HUDEP-2 (cell line): ENCODE measurements around the gene H3-3A.
A peak's percentile ranks its signal among the peaks of the same experiment; 100 is the strongest.
"Not testable (repeated sequence)": the region's sequence is repeated elsewhere in the genome, so short reads cannot be mapped to it uniquely, and the experiment has no call there.

Source experiments
- DNase-seq, 76 experiments: peaks; one replicate each; lab custom pipeline; 2025; ENCODE audit not compliant: unreplicated experiment in 76 of 76; lab: John Stamatoyannopoulos, UW

H3-3A gene

DNA sequence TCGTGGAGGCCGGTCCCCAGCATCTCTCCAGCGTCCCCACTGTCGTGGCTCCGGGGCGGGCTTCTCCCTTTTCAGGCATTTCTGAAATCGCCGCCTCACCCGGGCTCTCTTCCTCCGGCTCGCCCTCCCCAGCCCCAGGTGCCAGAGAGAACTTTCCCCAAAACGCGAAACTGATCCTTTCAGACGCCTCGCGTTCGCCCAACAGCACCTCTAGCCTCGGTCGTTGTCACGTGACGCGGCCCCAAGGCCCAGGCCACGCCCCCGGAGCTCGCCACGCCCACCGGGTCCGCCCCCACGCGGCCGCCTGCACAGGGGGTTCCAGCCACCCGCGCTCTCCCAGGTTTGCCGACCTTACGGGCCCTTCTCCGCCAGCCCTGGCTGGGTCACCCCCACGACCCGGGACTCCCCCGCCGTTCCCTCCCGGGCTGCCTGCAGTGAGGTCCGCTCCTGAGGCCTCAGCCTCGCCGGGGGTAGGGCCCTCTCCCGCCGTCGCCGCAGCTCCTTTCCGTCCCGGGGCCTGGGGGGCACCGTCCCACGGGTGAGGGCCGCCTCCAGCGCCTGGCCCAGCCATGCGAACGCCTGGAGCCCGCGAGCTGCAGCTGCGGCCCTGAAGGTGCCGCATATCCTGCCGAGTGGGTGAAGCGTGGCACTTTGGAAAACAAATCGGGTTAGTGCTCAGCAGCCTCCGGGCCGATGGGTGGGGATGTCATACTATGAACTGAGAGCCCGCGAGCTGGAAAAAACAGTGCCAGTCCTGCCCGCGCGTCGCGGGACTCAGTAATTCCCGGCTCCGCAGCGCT is 21.0 kb downstream of the H3-3A start:
- DNase-seq, result peak in 73 of 76 experiments; percentile 17 to 92 (median 70)

DNA sequence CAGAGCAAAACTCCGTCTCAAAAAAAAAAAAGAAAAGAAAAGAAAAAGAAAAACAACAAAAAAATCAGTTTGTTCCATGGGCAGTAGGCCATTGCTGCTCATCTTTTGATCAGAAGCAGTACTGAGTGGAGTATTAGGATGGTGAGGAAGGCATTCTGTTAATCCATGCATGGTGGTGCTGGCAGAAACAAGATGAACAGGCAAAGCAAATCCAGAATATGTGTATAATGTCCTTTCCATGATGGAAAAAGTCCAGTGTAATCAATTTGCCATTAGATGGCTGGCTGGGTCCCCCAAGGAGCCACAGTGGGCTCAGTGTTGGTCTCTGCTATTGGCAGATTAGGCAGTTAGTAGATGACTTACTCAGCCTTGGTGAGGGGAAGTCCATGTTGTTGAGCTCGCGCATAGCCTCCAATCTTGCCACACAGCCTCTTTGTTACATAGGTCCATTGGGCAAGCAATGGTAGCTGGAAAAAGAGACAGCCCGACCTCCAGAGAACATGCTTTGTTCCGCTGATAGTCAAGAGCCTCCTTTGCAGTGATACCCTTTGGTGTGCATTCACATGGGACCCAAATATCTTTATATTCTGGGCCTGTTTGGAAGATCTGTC is 23.3 kb downstream of the H3-3A start:
- no peak for DNase-seq

DNA sequence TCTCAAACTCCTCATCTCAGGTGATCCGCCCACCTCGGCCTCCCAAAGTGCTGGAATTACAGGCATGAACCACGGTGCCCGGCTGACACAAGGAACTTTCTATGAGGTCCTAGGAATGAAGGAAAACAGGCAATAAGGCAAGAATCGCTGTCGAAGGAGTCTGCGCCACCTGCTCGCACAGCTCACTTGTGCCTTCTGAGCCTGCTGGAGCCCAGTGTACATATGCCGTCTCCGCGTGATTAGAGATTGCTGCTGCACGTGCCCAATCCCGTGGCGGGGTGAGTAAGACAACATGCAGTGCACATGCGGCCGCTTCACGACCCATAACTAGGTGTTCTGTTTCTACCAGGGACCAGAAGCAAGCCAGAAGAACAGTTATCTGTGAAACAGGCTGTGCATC is 24.3 kb downstream of the H3-3A start:
- DNase-seq, result no peak

DNA sequence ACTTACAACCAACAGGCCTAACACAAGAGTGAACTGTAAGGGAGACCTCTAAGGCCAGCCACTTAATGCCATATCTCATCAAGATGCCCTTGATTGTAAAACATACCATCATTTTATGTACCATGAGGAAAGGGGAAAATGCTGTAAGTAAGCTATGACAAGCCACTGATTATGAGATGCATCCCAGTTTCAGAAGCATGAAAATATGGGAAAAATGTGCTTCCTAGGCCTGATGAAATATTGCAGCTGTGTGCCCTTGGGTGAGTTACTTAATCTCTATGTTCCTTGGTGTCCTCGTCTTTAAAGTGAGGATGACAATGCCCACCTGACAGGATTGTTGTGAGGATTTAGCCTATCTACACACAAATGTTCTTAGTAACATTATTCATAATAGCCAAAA is 28.9 kb downstream of the H3-3A start:
- DNase-seq, result no peak

DNA sequence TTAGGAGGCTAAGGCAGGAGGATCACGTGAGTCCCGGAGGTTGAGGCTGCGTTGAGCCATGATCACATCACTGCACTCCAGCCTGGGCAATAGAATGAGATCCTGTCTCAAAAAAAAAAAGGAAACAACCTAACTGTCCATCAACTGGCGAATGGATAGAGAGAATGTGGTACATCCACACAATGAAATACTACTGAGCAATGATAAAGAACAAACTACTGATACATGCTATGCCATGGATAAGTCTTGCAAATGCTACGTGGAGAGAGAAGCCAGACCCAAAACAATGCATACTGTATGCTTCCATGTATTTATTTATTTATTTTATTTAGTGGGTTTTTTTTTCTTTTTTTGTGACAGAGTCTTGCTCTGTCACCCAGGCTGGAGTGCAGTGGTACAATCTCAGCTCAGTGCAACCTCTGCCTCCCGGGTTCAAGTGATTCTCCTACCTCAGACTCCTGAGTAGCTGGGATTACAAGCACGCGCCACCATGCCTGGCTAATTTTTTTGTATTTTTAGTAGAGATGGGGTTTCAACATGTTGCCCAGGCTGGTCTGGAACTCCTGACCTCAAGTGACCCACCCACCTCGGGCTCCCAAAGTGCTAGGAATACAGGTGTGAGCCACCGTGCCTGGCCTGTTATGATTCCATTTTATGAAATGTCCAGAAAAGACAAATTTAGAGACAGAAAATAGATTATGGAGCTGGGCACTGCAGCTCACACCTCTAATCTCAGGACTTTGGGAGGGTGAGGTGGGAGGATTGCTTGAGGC is 29.7 kb downstream of the H3-3A start:
- DNase-seq, result not testable (repeated sequence)

DNA sequence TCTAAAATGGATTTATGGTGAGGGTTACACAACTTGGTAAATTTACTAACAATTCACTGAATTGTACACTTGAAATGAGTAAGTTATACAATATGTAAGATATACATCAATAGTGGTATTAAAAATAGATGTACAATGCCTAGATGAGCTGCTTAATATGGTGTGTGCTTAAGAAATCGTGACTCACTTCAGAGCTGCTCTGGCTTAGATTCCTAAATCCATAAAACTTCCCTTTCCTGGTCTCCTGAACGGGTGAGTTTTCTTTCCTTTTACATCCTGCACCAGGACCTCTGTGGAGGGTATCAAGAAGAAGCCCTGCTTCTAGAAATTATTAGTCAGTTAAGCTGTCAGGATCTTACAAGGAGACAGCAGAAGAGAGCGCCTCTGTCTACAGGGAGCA is 30.4 kb downstream of the H3-3A start:
- no peak for DNase-seq

DNA sequence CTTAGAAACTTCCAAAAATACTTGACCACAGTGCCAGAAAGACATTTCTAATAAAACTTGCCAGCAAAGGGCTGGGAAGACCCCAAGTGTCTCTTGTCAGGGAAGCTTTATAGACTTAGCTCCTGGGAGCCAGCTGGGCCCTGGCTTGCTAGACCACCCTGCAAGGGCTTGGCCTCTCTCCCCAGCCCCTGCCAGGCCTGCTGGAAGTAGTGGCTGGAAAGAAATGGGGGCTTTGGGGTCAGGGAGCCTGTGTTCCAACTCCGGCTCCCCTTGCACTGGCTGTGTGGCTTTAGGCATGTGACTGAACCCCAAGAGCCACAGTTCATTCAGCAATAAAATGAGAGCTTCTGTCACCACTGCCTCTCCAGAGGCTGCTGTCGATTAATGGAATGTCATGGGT is 31.1 kb downstream of the H3-3A start:
- DNase-seq, result no peak

DNA sequence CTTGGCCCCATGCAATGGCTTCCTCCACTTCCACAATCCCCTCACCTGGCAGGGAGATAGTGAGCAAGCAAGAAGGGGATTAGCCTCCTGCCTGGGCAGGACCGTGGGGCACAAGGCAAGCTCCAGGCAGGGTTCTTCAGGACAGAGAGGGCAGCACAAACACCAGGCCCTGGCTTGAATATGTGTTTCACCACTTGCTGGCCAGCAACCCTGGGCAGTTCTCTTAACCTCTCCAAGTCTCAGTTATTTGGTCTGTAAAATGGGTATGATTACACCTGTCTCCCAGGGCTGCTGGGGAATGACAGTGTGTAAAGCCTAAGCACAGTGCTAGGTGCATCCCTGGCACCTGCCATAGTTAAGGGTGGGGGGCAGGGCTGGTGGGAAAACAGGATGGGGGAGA is 31.9 kb downstream of the H3-3A start:
- DNase-seq, result no peak

DNA sequence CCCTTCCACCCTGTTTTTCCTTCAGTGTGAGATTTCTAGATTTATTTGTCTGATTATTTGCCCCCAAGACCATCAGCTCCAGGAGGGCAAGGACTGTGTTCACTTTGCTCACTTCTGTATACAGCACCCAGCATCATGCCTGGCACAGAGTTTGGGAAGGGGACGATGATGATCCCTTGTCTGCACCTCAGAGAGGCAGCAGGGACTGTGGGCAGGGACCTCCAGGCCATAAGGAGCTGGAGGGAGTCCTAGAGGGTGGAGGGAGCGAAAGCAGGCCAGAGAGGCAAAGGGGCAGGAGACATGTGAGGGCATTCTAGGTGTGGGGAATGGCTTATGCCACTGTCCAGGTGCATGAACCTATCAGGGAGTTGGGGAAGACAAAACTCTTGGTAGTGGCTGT is 32.8 kb downstream of the H3-3A start:
- DNase-seq, result no peak

DNA sequence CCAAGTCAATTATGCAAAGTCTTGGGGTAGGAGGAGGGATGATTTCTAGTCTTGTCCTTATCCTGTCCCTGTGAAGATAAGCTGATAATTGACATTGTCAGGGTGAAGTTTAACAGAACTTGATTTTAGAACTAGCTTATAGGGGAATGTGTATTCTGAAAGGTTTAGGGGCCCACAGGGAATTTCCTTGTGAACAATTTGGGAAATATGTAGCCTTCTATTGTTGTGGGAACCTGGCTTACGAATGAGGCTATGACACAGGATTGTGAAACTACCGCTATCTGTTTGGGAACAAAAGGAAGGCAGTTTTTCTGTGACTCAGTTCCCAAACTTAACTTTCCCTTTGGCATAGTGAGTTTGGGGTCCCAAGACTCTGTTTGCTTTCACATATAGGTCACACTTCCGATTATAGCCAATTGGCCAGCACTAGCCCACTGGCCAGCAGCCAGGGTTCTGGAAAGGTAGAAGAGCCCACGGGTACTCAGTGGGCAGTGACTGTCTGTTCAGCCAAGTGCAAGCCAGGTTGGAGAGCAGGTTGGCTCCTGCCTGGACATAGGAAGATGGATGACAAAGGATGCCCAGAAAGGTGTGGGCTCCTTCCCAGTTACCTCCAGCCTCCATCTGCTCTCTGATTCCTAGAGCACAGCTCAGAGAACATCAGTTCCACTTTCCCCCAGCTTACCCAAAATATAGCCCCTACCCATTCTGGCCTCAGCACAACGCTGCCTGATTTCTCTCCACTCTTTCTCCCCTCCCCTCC is 35.5 kb downstream of the H3-3A start:
- DNase-seq, result no peak

DNA sequence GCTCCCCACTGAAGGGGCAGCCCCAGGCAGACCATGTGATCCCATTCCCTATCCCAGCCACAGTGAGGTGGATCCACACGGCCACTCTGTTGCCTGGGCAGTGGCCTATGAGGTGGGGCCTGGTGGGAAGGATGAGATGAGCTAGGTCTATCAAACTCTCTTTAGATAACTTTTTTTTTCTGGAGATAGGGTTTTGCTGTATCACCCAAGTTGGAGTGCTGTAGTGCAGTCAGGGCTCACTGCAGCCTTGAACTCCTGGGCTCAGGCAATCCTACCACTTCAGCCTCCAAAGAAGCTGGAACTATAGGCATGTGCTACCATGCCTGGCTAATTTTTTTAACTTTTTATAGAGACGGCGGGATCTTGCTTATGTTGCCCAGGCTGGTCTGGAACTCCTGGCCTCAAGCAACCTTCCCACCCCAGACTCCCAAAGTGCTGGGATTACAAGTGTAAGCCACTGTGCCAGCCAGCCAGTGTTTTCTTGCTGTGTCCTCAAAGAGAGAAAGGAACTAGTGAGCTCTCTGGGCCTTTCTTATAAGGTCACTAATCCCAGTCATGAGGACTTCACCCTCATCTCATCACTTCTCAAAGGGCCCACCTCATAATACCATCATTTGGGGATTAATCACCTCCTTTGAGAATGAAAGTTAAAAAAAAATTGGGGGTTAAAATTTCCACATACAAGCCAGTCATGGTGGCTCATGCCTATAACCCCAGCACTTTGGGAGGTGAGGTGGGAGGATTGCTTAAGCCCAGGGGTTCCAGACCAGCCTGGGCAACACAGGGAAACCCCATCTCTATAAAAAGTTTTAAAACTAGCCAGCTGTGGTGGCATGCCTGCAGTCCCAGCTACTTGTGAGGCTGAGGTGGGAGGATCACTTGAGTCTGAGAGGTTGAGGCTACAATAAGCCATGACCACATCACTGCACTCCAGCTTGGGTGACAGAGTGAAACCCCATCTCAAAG is 36.6 kb downstream of the H3-3A start:
- DNase-seq, result no peak

DNA sequence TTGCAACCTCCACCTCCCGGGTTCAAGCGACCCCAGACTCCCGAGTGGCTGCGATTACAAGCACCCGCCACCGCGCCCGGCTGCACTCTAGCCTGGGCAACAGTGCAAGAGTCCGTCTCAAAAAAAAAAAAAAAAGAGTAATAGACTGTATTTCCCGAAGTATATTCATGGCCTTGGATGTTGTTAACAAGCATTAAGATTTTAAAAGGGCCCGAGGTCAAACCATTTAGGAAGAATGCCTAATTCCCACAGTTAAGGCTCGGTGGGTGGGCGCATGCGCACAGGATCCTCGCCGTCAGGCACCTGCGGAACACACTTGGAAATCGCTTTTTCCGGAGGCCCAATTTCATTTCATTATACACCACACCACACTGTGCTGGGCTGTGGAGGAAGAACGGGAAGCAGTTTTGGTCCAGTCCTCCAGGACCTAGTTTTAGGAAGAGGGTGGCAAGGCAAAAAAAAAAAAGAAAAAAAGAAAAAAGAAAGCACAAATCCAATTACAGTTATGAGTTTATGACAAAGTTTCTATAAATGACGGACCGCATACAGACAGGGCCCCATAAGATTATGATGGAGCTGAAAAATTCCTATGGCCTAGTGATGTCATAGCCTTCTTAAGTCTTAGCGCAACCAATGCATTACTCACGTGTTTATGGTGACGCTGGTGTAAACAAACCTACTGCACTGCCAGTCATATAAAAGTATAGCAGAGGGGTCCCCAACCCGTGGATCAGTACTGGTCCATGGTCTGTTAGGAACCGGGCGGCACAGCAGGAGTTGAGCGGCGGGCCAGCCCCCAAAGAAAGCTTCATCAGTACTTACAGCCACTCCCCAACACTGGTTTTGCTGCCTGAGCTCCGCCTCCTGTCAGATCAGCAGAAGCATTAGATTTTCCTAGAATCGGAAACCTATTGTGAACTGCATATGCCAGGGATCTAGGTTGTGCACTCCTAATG is 38.2 kb downstream of the H3-3A start:
- DNase-seq, result peak in 8 of 76 experiments; percentile 4 to 39 (median 12)

DNA sequence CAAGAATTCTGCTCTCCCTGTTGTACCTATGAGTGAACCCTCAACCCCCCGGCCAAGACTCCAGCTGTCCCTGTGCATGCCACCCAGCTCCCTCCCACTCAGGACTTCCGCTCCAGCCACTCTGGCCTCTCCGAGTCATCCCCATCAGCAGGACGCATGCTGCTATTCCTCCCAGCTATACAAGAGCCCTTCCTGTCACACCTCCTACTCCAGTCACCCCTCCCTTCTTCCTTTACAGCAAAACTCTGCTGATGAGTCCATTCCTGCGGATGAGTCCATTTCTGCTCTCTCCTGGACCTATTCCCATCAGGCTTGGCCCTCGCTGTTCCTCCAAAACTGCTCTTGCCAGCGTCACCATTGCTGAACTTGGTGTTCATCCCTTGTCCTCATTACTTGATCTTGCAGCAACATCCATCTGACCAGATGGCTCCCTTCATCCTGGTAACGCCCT is 42.2 kb downstream of the H3-3A start:
- no peak for DNase-seq

DNA sequence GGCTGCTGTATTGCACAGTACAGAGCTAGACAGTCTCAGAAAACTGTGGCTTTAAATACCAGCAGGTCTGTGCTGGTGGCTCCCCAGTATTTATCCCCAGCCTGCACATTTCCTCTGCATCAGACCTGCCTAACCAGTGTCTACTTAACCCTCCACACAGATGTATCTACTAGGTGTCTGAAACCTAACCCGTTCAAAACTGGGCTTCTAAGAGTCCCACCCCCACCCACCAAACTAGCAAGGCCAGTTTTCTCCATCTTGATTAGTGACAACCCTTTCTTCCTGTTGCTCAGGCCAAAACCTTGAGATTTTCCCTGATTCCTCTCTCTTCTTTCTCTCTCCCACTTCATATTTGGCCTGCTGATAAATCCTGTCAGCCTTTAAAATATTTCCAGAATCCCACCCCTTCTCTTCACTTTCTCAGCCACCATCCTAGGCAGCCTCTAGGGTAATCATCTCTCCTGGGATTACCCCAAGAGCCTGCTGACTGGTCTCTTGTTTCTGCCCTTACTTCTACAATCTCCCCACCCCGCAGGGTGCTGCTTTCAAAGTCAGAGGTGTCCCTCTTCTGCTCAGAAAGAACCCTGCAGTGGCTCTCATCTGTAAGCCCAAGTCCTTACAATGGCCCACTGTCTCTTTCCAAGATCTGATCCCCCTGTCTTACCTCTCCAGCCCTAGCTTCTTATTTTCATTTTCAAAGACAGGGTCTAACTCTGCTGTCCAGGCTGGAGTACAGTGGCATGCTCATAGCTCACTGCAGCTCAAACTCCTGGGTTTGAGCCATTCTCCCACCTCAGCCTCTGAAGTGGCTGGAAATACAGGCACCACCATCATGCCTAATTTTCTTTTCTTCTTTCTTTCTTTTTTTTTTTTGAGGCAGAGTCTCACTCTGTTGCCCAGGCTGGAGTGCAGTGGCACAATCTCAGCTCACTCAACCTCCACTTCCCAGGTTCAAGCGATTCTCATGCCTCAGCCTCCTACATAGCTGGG is 45.2 kb downstream of the H3-3A start:
- DNase-seq, result no peak

DNA sequence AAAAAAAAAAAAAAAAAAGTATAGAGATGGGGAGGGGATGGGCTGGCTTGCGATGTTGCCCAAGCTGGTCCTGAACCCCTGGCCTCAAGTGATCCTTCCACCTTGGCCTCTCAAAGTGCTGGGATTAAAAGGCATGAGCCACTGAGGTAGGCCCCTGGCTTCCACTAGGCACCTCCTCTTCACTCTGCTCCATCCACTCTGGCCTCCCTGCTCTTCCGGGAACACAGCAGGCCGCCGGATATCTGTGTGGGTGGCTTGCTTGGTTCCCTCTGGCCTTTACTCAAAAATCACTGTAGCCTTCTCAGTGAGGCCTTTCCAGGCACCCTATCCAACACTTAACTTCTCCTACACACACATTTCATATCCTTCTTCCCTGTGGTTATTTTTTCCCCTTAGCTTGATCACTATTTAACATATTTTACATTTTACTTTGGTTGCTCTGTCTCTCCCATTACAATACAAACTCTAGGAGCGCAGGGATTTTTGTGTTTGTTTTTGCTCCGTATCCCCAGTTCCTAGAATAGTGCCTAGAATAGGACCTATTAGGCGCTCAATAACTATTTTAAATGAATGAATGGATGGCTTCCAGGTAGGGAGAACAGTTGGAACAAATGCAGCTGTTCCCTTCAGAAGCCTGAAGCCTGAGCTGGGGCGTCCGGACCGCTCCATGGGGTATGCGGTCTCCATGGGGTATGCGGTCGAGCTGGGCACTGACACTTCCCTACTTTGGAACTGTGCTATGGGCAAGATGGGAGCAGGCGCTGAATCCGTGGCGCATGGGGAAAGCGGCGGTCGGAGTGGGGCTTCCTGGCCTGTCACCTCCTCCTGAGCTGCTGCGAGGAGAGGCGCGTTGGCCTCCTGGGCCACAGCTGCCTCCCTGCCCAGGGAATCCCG is 46.7 kb downstream of the H3-3A start:
- no peak for DNase-seq

DNA sequence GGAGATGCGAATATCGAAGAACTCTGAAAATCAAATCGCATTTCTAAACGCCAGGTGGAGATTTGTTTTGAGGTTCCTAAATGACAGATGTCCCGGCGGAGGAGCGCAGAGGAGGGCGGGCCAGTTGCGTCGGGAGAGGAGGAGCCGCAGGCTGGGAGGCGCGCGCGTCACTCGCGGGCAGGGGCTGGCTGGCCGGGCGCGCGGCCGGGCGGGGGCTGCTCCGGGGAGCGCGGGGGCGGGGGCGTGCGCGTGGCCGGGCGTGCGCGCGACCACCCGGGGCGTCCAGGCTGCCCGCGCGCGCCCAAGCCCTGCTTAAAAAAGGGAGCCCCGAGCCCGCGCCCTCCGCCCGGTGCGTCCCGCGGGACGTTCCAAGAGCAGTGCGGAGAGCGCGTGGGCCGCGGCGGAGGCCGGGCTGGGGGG is 47.3 kb downstream of the H3-3A start:
- DNase-seq, result peak in 65 of 76 experiments; percentile 14 to 84 (median 63)
